Astrocyte (in vitro differentiated cells and primary cell): Measurements from ENCODE around the gene MEDAG.

ENCODE experiments used
- EZH2 ChIP-seq: IDR thresholded peaks from 2 replicates; pipeline ENCODE4 v1.6.1; 2012; ENCODE audit warnings: mild to moderate bottlenecking, low read length, inconsistent platforms; ENCODE audit not compliant: insufficient read depth
- TF ChIP-seq, protein P1 (sequence below): IDR thresholded peaks from 2 replicates; pipeline ENCODE4 v1.5.1; 2011; ENCODE audit warnings: low read depth, mild to moderate bottlenecking, inconsistent platforms, low read length, moderate library complexity; ENCODE audit not compliant: insufficient read depth

- TF ChIP-seq, protein P1, sequence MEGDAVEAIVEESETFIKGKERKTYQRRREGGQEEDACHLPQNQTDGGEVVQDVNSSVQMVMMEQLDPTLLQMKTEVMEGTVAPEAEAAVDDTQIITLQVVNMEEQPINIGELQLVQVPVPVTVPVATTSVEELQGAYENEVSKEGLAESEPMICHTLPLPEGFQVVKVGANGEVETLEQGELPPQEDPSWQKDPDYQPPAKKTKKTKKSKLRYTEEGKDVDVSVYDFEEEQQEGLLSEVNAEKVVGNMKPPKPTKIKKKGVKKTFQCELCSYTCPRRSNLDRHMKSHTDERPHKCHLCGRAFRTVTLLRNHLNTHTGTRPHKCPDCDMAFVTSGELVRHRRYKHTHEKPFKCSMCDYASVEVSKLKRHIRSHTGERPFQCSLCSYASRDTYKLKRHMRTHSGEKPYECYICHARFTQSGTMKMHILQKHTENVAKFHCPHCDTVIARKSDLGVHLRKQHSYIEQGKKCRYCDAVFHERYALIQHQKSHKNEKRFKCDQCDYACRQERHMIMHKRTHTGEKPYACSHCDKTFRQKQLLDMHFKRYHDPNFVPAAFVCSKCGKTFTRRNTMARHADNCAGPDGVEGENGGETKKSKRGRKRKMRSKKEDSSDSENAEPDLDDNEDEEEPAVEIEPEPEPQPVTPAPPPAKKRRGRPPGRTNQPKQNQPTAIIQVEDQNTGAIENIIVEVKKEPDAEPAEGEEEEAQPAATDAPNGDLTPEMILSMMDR, result no peak
- no peak for TF ChIP-seq EZH2
Measured at GRCh38 chr13:30861163-30861562, 44.9 kb upstream of the MEDAG start.
